GM06990 (cell line): ENCODE results near the gene ZNF207.

Experiments used
- DNase-seq: peaks from one replicate; pipeline ENCODE4 v3.0.0-alpha.2; 2011; ENCODE audit not compliant: insufficient read length; ENCODE audit errors: extremely low read depth
- H3K27me3 ChIP-seq: replicated peaks from 2 replicates; pipeline ENCODE4 v1.6.0; 2011; ENCODE audit warnings: low read length; ENCODE audit not compliant: control insufficient read depth, insufficient read depth
- H3K36me3 ChIP-seq: 2 replicates; pipeline ENCODE4 v1.5.1; 2011; ENCODE audit warnings: low read length; ENCODE audit not compliant: control insufficient read depth, insufficient read depth
- H3K4me3 ChIP-seq: replicated peaks from 2 replicates; pipeline ENCODE4 v1.5.1; 2011; ENCODE audit warnings: low read depth, mild to moderate bottlenecking, control low read depth, low read length
- TF ChIP-seq, protein P1 (sequence below): IDR thresholded peaks from 2 replicates; pipeline ENCODE4 v1.5.1; 2011; ENCODE audit warnings: low read length, control low read depth, mild to moderate bottlenecking, inconsistent platforms; ENCODE audit not compliant: insufficient read depth, poor library complexity, severe bottlenecking

The ZNF207 gene

DNA sequence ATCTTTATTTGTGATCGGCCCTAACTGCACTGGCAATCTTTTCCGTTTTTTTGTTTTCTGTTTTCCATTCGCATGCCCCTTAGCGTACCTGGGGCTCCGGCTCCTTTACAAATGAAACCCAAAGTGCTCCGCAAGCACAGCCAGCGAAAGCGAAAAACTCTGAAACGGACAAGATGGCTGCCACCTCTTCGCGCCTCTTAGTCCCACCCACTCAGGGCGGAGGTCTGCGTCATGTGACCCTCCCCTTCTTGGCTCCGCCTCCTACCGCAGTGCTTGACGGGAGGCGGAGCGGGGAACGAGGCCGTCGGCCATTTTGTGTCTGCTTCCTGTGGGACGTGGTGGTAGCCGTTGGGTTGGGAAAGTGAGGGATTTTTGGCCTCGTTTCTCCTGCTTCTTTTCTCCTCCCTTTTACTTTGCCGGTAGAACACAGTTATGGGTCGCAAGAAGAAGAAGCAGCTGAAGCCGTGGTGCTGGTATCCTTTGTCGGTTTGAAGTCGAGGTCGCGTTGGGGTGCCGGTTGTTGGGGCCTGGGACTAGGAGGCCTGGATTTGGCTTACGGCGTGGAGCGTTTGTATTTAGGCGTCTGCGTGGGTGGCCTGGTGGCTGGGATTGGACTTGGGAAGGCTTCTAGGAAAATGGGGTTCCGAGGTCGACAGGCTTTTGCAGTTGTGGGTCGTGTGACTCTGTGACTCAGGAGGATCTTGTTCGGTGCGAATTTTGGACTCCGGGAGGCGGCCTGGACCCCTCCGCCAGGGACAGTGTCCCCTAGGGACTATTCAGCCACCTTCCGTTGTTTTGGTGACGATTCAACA lies at the start of gene ZNF207:
ZNF207 (plus strand) TSS at position 304 of the 812 bp plus-strand sequence; CDS start at position 433, 129 bp downstream.
- H3K4me3 ChIP-seq = peak within 1 kb of the TSS; percentile 89
- H3K36me3 ChIP-seq = peaks cover 14% of the 10 kb centered on the region
- DNase-seq = peak; percentile 94
- TF ChIP-seq, protein P1, sequence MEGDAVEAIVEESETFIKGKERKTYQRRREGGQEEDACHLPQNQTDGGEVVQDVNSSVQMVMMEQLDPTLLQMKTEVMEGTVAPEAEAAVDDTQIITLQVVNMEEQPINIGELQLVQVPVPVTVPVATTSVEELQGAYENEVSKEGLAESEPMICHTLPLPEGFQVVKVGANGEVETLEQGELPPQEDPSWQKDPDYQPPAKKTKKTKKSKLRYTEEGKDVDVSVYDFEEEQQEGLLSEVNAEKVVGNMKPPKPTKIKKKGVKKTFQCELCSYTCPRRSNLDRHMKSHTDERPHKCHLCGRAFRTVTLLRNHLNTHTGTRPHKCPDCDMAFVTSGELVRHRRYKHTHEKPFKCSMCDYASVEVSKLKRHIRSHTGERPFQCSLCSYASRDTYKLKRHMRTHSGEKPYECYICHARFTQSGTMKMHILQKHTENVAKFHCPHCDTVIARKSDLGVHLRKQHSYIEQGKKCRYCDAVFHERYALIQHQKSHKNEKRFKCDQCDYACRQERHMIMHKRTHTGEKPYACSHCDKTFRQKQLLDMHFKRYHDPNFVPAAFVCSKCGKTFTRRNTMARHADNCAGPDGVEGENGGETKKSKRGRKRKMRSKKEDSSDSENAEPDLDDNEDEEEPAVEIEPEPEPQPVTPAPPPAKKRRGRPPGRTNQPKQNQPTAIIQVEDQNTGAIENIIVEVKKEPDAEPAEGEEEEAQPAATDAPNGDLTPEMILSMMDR = no peak
- no peaks in the 10 kb centered on the region for H3K27me3 ChIP-seq

DNA sequence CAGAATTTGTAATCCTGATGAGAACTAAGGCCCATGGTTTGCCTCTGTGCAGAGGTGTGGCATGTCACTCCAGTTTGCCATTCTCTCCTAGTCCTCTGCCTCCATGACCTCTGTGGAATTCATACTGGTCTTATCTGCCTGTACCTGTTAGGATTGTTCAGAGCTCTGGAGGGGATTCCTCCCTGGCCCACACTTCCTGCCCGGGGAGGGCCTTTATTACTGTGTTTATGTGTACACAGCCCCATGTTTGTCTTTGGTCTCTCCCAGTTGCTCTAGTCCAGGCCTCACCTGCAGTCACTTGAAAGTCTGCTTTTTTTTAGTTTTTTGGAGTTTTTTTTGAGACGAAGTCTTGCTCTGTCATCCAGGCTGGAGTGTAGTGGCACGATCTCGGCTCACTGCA lies 47.9 kb upstream of the ZNF207 start:
- Histone ChIP-seq H3K4me3 (no peak overlapping the region), H3K27me3 (no peaks in the 10 kb centered on the region), H3K36me3 (no peaks in the 10 kb centered on the region)
- TF ChIP-seq, protein P1 = no peak
- DNase-seq = no peak

DNA sequence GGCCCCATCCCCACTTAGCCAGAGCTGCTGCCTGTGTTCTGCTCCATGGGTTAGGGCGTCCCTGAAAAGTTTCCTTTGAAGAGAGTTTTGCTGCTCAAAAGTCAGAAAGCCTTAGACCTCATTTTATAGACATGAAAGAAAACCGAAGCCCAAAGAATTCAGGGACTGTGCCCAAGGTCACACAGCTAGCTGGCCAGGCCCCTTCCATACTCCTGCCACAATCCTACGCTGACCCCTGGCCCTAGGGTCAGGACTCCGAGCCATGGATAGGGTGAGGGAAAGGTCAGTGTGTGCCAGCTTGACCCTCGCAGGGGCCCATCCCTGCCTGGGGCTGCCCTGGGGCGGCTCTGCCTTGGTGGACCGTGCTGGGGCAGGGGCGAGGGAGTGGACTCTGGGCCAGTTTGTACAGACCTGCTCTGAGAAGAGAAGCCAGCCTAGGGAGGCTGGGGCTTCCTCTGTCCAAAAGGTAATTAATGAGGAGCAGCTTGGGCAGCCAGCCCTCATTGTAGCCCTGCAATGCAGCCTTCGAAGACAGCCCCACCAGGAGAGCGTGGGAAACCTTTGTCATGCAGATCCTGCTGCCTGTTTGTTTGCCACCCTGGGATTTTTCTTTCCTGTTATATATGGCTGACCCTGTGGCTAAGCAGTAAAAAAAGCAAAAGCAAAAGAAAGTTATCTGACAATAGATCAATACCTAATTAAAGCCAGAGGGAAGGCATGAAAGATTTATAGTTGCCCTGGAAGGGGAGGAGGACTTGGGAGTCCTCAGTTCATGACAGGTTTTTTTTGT lies 46.9 kb upstream of the ZNF207 start:
- Histone ChIP-seq H3K27me3 (no peaks in the 10 kb centered on the region), H3K36me3 (no peaks in the 10 kb centered on the region), H3K4me3 (no peak overlapping the region)
- no peak for DNase-seq
- TF ChIP-seq, protein P1 = no peak

DNA sequence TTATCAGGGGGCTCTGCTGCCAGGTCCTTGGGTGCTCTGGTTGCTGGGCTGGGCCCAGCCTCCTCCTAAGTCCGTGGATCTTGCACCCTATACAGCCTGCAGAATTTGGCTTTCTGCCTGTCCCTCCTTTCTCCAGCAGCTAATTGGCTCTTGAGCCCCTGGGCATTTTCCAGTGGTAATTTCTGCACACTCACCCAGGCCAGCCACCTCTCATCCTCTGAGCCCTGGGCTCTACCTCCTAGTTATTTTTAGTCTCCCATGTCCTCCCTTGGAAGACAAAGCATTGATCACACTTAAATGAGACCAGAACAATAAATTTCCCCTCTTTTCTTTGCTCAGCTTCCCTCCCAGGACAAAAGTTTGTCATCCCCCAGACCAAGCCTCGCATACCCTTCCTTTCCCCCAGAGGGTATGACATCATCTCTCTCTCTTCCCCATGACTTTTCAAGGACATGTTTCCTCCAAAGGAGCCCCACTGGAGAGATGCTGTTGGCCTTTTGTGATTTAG lies 46.1 kb upstream of the ZNF207 start:
- no peak overlapping the region for H3K4me3 ChIP-seq
- no peak for DNase-seq
- no peaks in the 10 kb centered on the region for H3K36me3 ChIP-seq
- TF ChIP-seq, protein P1 = no peak
- H3K27me3 ChIP-seq = no peaks in the 10 kb centered on the region

DNA sequence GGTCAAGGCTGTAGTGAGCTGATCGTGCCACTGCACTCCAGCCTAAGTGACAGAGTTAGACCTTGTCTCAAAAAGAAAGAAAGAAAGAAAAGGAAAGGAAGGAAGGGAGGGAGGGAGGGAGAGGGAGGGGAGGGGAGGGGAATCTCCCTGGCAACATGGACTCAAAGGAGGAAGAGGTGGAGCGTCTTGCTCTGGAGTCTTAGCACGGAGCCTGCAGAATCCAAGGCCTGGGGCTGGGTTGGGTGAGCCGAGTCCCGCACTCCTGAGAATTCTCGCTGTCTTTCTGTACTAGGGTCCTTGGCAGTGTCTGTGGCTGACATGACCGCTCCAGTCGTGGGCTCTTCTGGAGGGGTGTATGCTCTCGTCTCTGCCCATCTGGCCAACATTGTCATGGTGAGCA lies 44.9 kb upstream of the ZNF207 start:
- TF ChIP-seq, protein P1 = no peak
- no peaks in the 10 kb centered on the region for H3K36me3 ChIP-seq
- no peak for DNase-seq
- H3K4me3 ChIP-seq = no peak overlapping the region
- no peaks in the 10 kb centered on the region for H3K27me3 ChIP-seq
